PFSK-1 (cell line): ENCODE results near the gene COLQ.

Source experiments
- FOXP2 ChIP-seq: optimal IDR thresholded peaks from 2 replicates; pipeline ENCODE3; 2011; ENCODE audit warnings: borderline replicate concordance, control low read depth, inconsistent platforms; ENCODE audit not compliant: insufficient read depth; ENCODE audit errors: extremely low read length, extremely low read depth
- POLR2AphosphoS5 ChIP-seq: IDR thresholded peaks from 2 replicates; pipeline ENCODE4 v1.6.1; 2012; ENCODE audit warnings: low read depth, mild to moderate bottlenecking, control low read depth, low read length, moderate library complexity
- REST ChIP-seq, 2 experiments: IDR thresholded peaks; 2 replicates each; pipeline versions ENCODE4 v1.6.1 to v1.8.0; 2011 to 2012; ENCODE audit warnings: low read depth in 2 of 2, low read length in 2 of 2, control low read depth in 1 of 2, inconsistent platforms in 1 of 2, mild to moderate bottlenecking in 1 of 2, moderate library complexity in 1 of 2; ENCODE audit not compliant: insufficient read depth in 1 of 2
- SIN3A ChIP-seq: IDR thresholded peaks from 2 replicates; pipeline ENCODE4 v1.6.1; 2012; ENCODE audit warnings: mild to moderate bottlenecking, low read length, moderate library complexity, borderline replicate concordance; ENCODE audit not compliant: insufficient read depth
- TAF1 ChIP-seq: IDR thresholded peaks from 2 replicates; pipeline ENCODE4 v1.6.1; 2012; ENCODE audit warnings: low read length, control low read depth, borderline replicate concordance; ENCODE audit not compliant: insufficient read depth

COLQ gene

GRCh38 chr3:15467227-15468181 lies 54.0 kb downstream of the COLQ start:
- no peak for TF ChIP-seq POLR2AphosphoS5
- TF ChIP-seq SIN3A, result no peak
- no peak for TF ChIP-seq TAF1
- no peak for TF ChIP-seq FOXP2
- no peak for TF ChIP-seq REST (IDR thresholded peaks at IDR 0.05; ENCODE audit: insufficient read depth in 1 of 2, low read depth in 2 of 2, low read length in 2 of 2)

GRCh38 chr3:15465876-15466585 lies 55.5 kb downstream of the COLQ start:
- no peak for TF ChIP-seq FOXP2
- no peak for TF ChIP-seq TAF1
- TF ChIP-seq POLR2AphosphoS5, result no peak
- TF ChIP-seq REST (IDR thresholded peaks at IDR 0.05; ENCODE audit: insufficient read depth in 1 of 2, low read depth in 2 of 2, low read length in 2 of 2), result no peak
- TF ChIP-seq SIN3A, result no peak

GRCh38 chr3:15462451-15462850 lies 59.1 kb downstream of the COLQ start:
- no peak for TF ChIP-seq POLR2AphosphoS5
- TF ChIP-seq SIN3A, result no peak
- TF ChIP-seq FOXP2, result no peak
- TF ChIP-seq REST (IDR thresholded peaks at IDR 0.05; ENCODE audit: insufficient read depth in 1 of 2, low read depth in 2 of 2, low read length in 2 of 2), result no peak
- no peak for TF ChIP-seq TAF1

- TF ChIP-seq SIN3A (no peak), FOXP2 (no peak), TAF1 (no peak), REST (IDR thresholded peaks at IDR 0.05; ENCODE audit: insufficient read depth in 1 of 2, low read depth in 2 of 2, low read length in 2 of 2) (no peak), POLR2AphosphoS5 (no peak)
These were observed 60.5 kb downstream of the COLQ start for GRCh38 chr3:15460891-15461531.
